NCI-H1930 (cell line): ENCODE results near the gene BRK1.
"Not testable (repeated sequence)": the region's sequence is repeated elsewhere in the genome, so short reads cannot be mapped to it uniquely, and the experiment has no call there.

ENCODE experiments used
- DNase-seq, 2 experiments: peaks; one replicate each; lab custom pipeline; 2025; lab: John Stamatoyannopoulos, UW

The BRK1 gene

GRCh38 chr3:10142707-10143560, 27.5 kb downstream of the BRK1 start:
- DNase-seq: no peak

GRCh38 chr3:10145685-10146084, 30.2 kb downstream of the BRK1 start:
- no peak for DNase-seq

- DNase-seq: no peak
Measured at GRCh38 chr3:10149226-10149625, 33.8 kb downstream of the BRK1 start.

- no peak for DNase-seq
Measured at GRCh38 chr3:10150987-10151386, 35.5 kb downstream of the BRK1 start.

GRCh38 chr3:10154335-10155122, 39.1 kb downstream of the BRK1 start:
- no peak for DNase-seq

GRCh38 chr3:10155123-10155472, 39.6 kb downstream of the BRK1 start:
- DNase-seq: no peak

GRCh38 chr3:10155658-10156057, 40.2 kb downstream of the BRK1 start:
- no peak for DNase-seq

- DNase-seq: no peak
Measured at GRCh38 chr3:10157031-10157430, 41.6 kb downstream of the BRK1 start.

GRCh38 chr3:10158555-10158954, 43.1 kb downstream of the BRK1 start:
- DNase-seq: not testable (repeated sequence)

GRCh38 chr3:10160346-10160745, 44.9 kb downstream of the BRK1 start:
- DNase-seq: no peak

GRCh38 chr3:10160925-10161324, 45.5 kb downstream of the BRK1 start:
- DNase-seq: no peak

- no peak for DNase-seq
Measured at GRCh38 chr3:10162185-10162584, 46.7 kb downstream of the BRK1 start.

- not testable (repeated sequence) for DNase-seq
Measured at GRCh38 chr3:10164201-10164545, 48.7 kb downstream of the BRK1 start.

- no peak for DNase-seq
Measured at GRCh38 chr3:10164546-10165393, 49.3 kb downstream of the BRK1 start, which contains the start of gene IRAK2. TSS of gene IRAK2 (plus strand) at chr3:10164919. CDS start at chr3:10164955, 36 bp downstream.

- no peak for DNase-seq
Measured at GRCh38 chr3:10166213-10166604, 50.7 kb downstream of the BRK1 start.

GRCh38 chr3:10169000-10169496, 53.6 kb downstream of the BRK1 start:
- no peak for DNase-seq

GRCh38 chr3:10170915-10171478, 55.5 kb downstream of the BRK1 start:
- no peak for DNase-seq

GRCh38 chr3:10173095-10173925, 57.8 kb downstream of the BRK1 start:
- DNase-seq: no peak

- no peak for DNase-seq
Measured at GRCh38 chr3:10173926-10174435, 58.5 kb downstream of the BRK1 start.

GRCh38 chr3:10175334-10175733, 59.9 kb downstream of the BRK1 start:
- DNase-seq: not testable (repeated sequence)

- not testable (repeated sequence) for DNase-seq
Measured at GRCh38 chr3:10176150-10176549, 60.7 kb downstream of the BRK1 start.
